ENCODE results near the gene TSPAN10. TPM values are rescaled to one million over a fixed set of nuclear protein-coding genes. Genes with fewer than 3 reads are reported as not detected.

TSPAN10 gene
- total and polyA plus RNA-seq, 9 of the 15 experiments (the other 6 are each of a cell fraction or from before 2014, with no cell fraction given): 0.05 to 0.31 (median 0.13) TPM; not detected in 1

- 0 out of 2 replicates have a peak, but pooled peaks have one; percentile 21 for TF ChIP-seq REST (IDR thresholded peaks at IDR 0.05; ENCODE audit: borderline replicate concordance)
- no peak for TF ChIP-seq REST (CRISPR knock-in tag; IDR thresholded peaks at IDR 0.05; ENCODE audit: low read depth)
- no peak for TF ChIP-seq SETDB1 (IDR thresholded peaks at IDR 0.05; ENCODE audit: low read length)
- no peak for TF ChIP-seq SIRT6 (IDR thresholded peaks at IDR 0.05; ENCODE audit: low read depth, low read length)
- 0 out of 2 replicates have a peak, but pooled peaks have one; percentile 49 for TF ChIP-seq ZZZ3 (IDR thresholded peaks at IDR 0.05)
Measured at GRCh38 chr17:81601525-81602120, 35.4 kb upstream of the TSPAN10 start (continued).
